ENCODE results near the gene INTS1. TPM values are rescaled to one million over a fixed set of nuclear protein-coding genes. Genes with fewer than 3 reads are reported as not detected.
"Not testable (repeated sequence)": the region's sequence is repeated elsewhere in the genome, so short reads cannot be mapped to it uniquely, and the experiment has no call there.

INTS1 gene
- total RNA-seq, 4 donors from 2014 or later, result 50.3 to 134 (median 71.4) TPM

- 80 to 81% methylated on average over 4 to 11 of the region's 11 CpGs for WGBS, 2 donors (ENCODE audit: low coverage in 1 of 2)
- intact Hi-C loops (cut with DNase I; ENCODE audit: low total_unique reads), result no loop called here
- no peaks in the 10 kb centered on the region for H3K27me3 ChIP-seq
- H3K36me3 ChIP-seq, result no peaks in the 10 kb centered on the region
- no peak overlapping the region for H3K4me3 ChIP-seq
- TF ChIP-seq CTCF (IDR thresholded peaks at IDR 0.05) (no peak), POLR2A (IDR thresholded peaks at IDR 0.05) (no peak), EP300 (IDR thresholded peaks at IDR 0.05; ENCODE audit: low read depth) (no peak), POLR2AphosphoS5 (IDR thresholded peaks at IDR 0.05) (no peak)
- no peaks in the 10 kb centered on the region for H3K9me3 ChIP-seq
- H3K4me1 ChIP-seq, result peaks cover 0 to 17% (median 12%) of the 10 kb centered on the region in 4 donors
- in situ Hi-C loops (cut with MboI; ENCODE audit: low pct_ligation_motif_present in 1 of 4, low pct_unique_long_range_greater_than_20kb in 1 of 4, low sequenced_read_pairs in 3 of 4), result no loop called here
- no peak for DNase-seq
- H3K27ac ChIP-seq, result no peak overlapping the region
These were observed 17.3 kb upstream of the INTS1 start for GRCh38 chr7:1521456-1521855.

- Histone ChIP-seq H3K4me3 (no peak overlapping the region), H3K36me3 (no peaks in the 10 kb centered on the region), H3K27ac (no peak overlapping the region), H3K27me3 (peaks cover 3% of the 10 kb centered on the region), H3K9me3 (no peaks in the 10 kb centered on the region), H3K4me1 (peaks cover 0 to 15% (median 12%) of the 10 kb centered on the region in 4 donors)
- intact Hi-C loops (cut with DNase I; ENCODE audit: low total_unique reads) (no loop called here), in situ Hi-C loops (cut with MboI; ENCODE audit: low pct_ligation_motif_present in 1 of 4, low pct_unique_long_range_greater_than_20kb in 1 of 4, low sequenced_read_pairs in 3 of 4) (no loop called here)
- TF ChIP-seq EP300 (IDR thresholded peaks at IDR 0.05; ENCODE audit: low read depth) (no peak), POLR2A (IDR thresholded peaks at IDR 0.05) (no peak), CTCF (IDR thresholded peaks at IDR 0.05) (no peak), POLR2AphosphoS5 (IDR thresholded peaks at IDR 0.05) (peak in 1 of 3 donors; percentile 13)
- 75 to 83% methylated on average over 4 to 27 of the region's 27 CpGs for WGBS, 2 donors (ENCODE audit: low coverage in 1 of 2)
- no peak for DNase-seq
These were observed 16.5 kb upstream of the INTS1 start for GRCh38 chr7:1520539-1521234.

GRCh38 chr7:1519322-1519922 lies 15.2 kb upstream of the INTS1 start:
- H3K4me3 ChIP-seq; in situ Hi-C loops (cut with MboI; ENCODE audit: low pct_ligation_motif_present in 1 of 4, low pct_unique_long_range_greater_than_20kb in 1 of 4, low sequenced_read_pairs in 3 of 4); H3K9me3 ChIP-seq; H3K27ac ChIP-seq; intact Hi-C loops (cut with DNase I; ENCODE audit: low total_unique reads); H3K36me3 ChIP-seq; H3K27me3 ChIP-seq; DNase-seq: not testable (repeated sequence)
- H3K4me1 ChIP-seq, result peaks cover 0 to 14% (median 10%) of the 10 kb centered on the region in 4 donors
- 90 to 91% methylated on average over 12 of the region's 12 CpGs for WGBS, 2 donors (ENCODE audit: low coverage in 1 of 2)

GRCh38 chr7:1516586-1517251 lies 12.5 kb upstream of the INTS1 start:
- TF ChIP-seq POLR2AphosphoS5 (IDR thresholded peaks at IDR 0.05), result no peak
- TF ChIP-seq EP300 (IDR thresholded peaks at IDR 0.05; ENCODE audit: low read depth), result no peak
- 77 to 79% methylated on average over 5 to 15 of the region's 18 CpGs for WGBS, 2 donors (ENCODE audit: low coverage in 1 of 2)
- no peaks in the 10 kb centered on the region for H3K4me1 ChIP-seq
- no peaks in the 10 kb centered on the region for H3K9me3 ChIP-seq
- in situ Hi-C loops (cut with MboI; ENCODE audit: low pct_ligation_motif_present in 1 of 4, low pct_unique_long_range_greater_than_20kb in 1 of 4, low sequenced_read_pairs in 3 of 4), result no loop called here
- no peak for DNase-seq
- intact Hi-C loops (cut with DNase I; ENCODE audit: low total_unique reads), result no loop called here
- peaks cover 3% of the 10 kb centered on the region for H3K27me3 ChIP-seq
- H3K27ac ChIP-seq, result no peak overlapping the region
- H3K36me3 ChIP-seq, result no peaks in the 10 kb centered on the region
- H3K4me3 ChIP-seq, result no peak overlapping the region

GRCh38 chr7:1515509-1515967 lies 11.3 kb upstream of the INTS1 start:
- H3K27me3 ChIP-seq; H3K9me3 ChIP-seq; H3K4me3 ChIP-seq; intact Hi-C loops (cut with DNase I; ENCODE audit: low total_unique reads); H3K36me3 ChIP-seq; DNase-seq; in situ Hi-C loops (cut with MboI; ENCODE audit: low pct_ligation_motif_present in 1 of 4, low pct_unique_long_range_greater_than_20kb in 1 of 4, low sequenced_read_pairs in 3 of 4); H3K27ac ChIP-seq; H3K4me1 ChIP-seq: not testable (repeated sequence)
- WGBS, 2 donors (ENCODE audit: low coverage in 1 of 2), result 76 to 90% methylated on average over 2 to 17 of the region's 17 CpGs

All from transverse colon (tissue), 4 donors.